Measurements from ENCODE around the gene SH3BGRL3. TPM values are rescaled to one million over a fixed set of nuclear protein-coding genes. Genes with fewer than 3 reads are reported as not detected.

Gene SH3BGRL3
- polyA plus RNA-seq, 2 of the 4 experiments (the other 2 are of a cell fraction) = 38.7 to 78.6 TPM

DNA sequence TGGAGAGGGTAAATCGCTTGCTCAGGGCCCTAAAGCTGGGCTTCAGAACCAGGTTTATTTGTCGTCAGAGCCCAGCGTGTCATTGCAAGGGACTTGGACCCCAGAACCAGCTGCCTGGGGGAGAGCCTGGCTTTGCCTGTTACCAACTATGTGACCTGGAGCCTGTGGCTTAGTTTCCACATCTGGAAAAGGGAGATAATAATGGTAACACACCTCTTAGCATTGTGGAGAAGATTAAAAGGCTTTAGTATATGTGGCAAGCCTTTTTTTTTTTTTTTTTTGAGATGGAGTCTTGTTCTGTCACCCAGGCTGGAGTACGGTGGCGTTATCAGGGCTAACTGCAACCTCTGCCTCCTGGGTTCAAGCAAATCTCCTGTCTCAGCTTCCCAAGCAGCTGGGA is 50.4 kb downstream of the SH3BGRL3 start:
- POLR2A ChIA-PET = no interaction called here

More for the DNA sequence above, 50.4 kb downstream of the SH3BGRL3 start:
- peaks cover 6% of the 10 kb centered on the region; the same call in 2 of the 3 replicates for H3K4me1 ChIP-seq
- ATAC-seq = no peak
- no peak overlapping the region for H3K27ac ChIP-seq
- DNase-seq (ENCODE audit: low read depth in 1 of 2, low spot score in 1 of 2) = no peak
- H3K4me2 ChIP-seq = no peak overlapping the region
- TF ChIP-seq BHLHE40 (IDR thresholded peaks at IDR 0.05; ENCODE audit: low read depth, low read length) = no peak
- TF ChIP-seq, protein P1, sequence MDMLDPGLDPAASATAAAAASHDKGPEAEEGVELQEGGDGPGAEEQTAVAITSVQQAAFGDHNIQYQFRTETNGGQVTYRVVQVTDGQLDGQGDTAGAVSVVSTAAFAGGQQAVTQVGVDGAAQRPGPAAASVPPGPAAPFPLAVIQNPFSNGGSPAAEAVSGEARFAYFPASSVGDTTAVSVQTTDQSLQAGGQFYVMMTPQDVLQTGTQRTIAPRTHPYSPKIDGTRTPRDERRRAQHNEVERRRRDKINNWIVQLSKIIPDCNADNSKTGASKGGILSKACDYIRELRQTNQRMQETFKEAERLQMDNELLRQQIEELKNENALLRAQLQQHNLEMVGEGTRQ (IDR thresholded peaks at IDR 0.05) = no peak
- no peak for TF ChIP-seq ESRRA (IDR thresholded peaks at IDR 0.05; ENCODE audit: borderline replicate concordance, low read length)
- no peak for TF ChIP-seq MYC (IDR thresholded peaks at IDR 0.05; ENCODE audit: borderline replicate concordance, low read length)
- no peak for TF ChIP-seq FOSB (CRISPR knock-in tag; IDR thresholded peaks at IDR 0.05)
- TF ChIP-seq FOXS1 (CRISPR knock-in tag; IDR thresholded peaks at IDR 0.05) = no peak
- TF ChIP-seq GATA3 (IDR thresholded peaks at IDR 0.05; ENCODE audit: borderline replicate concordance) = no peak
- no peak for TF ChIP-seq EHF (CRISPR knock-in tag; IDR thresholded peaks at IDR 0.05)
- TF ChIP-seq ELK1 (IDR thresholded peaks at IDR 0.05; ENCODE audit: low read depth, low read length) = no peak
- TF ChIP-seq TFCP2L1 (CRISPR knock-in tag; IDR thresholded peaks at IDR 0.05) = no peak
- TF ChIP-seq RAD21 (conservative IDR thresholded peaks at IDR 0.05 in 1 of 2, IDR thresholded peaks at IDR 0.05 in 1 of 2) = no peak
- no peak for TF ChIP-seq JUNB (IDR thresholded peaks at IDR 0.05)
- no peak for TF ChIP-seq CBX8 (IDR thresholded peaks at IDR 0.05)
- TF ChIP-seq ZNF302 (CRISPR knock-in tag; IDR thresholded peaks at IDR 0.05) = no peak
- no peak overlapping the region for H3K4me3 ChIP-seq
- no peak for FAIRE-seq
- 87% methylated on average over 5 of the region's 5 CpGs for WGBS (ENCODE audit: missing lambda C conversion rate)
- CTCF ChIA-PET = interaction anchor here (1.0 to 5.2 kb wide), 3 partner anchors 9 to 55 kb away, joined by 4 to 33 read pairs (median 6); no protein-coding TSS in a partner anchor
- H3K9me3 ChIP-seq = no peaks in the 10 kb centered on the region

Other genes starting within 250 kb of the SH3BGRL3 start
- gene SLC30A2, start 234.0 kb upstream of the SH3BGRL3 start, polyA plus RNA-seq (2011; rRNA removed) = not detected in 2 replicates
- not detected in 3 replicates for gene SLC30A2, start 234.0 kb upstream of the SH3BGRL3 start, polyA plus RNA-seq (2017; fragmentation: RNase III; extraction: RNeasy Plus Mini Kit Qiagen cat#74134 plus additional on column Dnase treatment)
- not detected in 2 replicates for gene TRIM63, start 212.5 kb upstream of the SH3BGRL3 start, polyA plus RNA-seq (2011; rRNA removed)
- not detected in 3 replicates for gene TRIM63, start 212.5 kb upstream of the SH3BGRL3 start, polyA plus RNA-seq (2017; fragmentation: RNase III; extraction: RNeasy Plus Mini Kit Qiagen cat#74134 plus additional on column Dnase treatment)
- 4.3 and 5.6 TPM in 2 replicates for gene PDIK1L, start 168.3 kb upstream of the SH3BGRL3 start, polyA plus RNA-seq (2011; rRNA removed)
- 1.8 to 2.3 TPM (median 2.0 TPM) in 3 replicates for gene PDIK1L, start 168.3 kb upstream of the SH3BGRL3 start, polyA plus RNA-seq (2017; fragmentation: RNase III; extraction: RNeasy Plus Mini Kit Qiagen cat#74134 plus additional on column Dnase treatment)
- gene FAM110D, start 121.0 kb upstream of the SH3BGRL3 start, polyA plus RNA-seq (2011; rRNA removed) = 0.03 and 0.04 TPM in 2 replicates
- gene FAM110D, start 121.0 kb upstream of the SH3BGRL3 start, polyA plus RNA-seq (2017; fragmentation: RNase III; extraction: RNeasy Plus Mini Kit Qiagen cat#74134 plus additional on column Dnase treatment) = 0.04 to 0.05 TPM (median 0.04 TPM) in 3 replicates
- gene C1orf232, start 111.1 kb upstream of the SH3BGRL3 start, polyA plus RNA-seq (2011; rRNA removed) = not detected in 2 replicates
- not detected in 3 replicates for gene C1orf232, start 111.1 kb upstream of the SH3BGRL3 start, polyA plus RNA-seq (2017; fragmentation: RNase III; extraction: RNeasy Plus Mini Kit Qiagen cat#74134 plus additional on column Dnase treatment)
- 25.6 and 27.2 TPM in 2 replicates for gene ZNF593, start 110.2 kb upstream of the SH3BGRL3 start, polyA plus RNA-seq (2011; rRNA removed)
- 40.5 to 45.4 TPM (median 43.7 TPM) in 3 replicates for gene ZNF593, start 110.2 kb upstream of the SH3BGRL3 start, polyA plus RNA-seq (2017; fragmentation: RNase III; extraction: RNeasy Plus Mini Kit Qiagen cat#74134 plus additional on column Dnase treatment)
- not detected in 2 replicates for gene ZNF593OS, start 108.3 kb upstream of the SH3BGRL3 start, polyA plus RNA-seq (2011; rRNA removed)
- not detected in 3 replicates for gene ZNF593OS, start 108.3 kb upstream of the SH3BGRL3 start, polyA plus RNA-seq (2017; fragmentation: RNase III; extraction: RNeasy Plus Mini Kit Qiagen cat#74134 plus additional on column Dnase treatment)
- 0.32 and 0.60 TPM in 2 replicates for gene CNKSR1, start 102.6 kb upstream of the SH3BGRL3 start, polyA plus RNA-seq (2011; rRNA removed)
- 0.17 to 0.84 TPM (median 0.34 TPM) in 3 replicates for gene CNKSR1, start 102.6 kb upstream of the SH3BGRL3 start, polyA plus RNA-seq (2017; fragmentation: RNase III; extraction: RNeasy Plus Mini Kit Qiagen cat#74134 plus additional on column Dnase treatment)
- gene CATSPER4, start 89.5 kb upstream of the SH3BGRL3 start, polyA plus RNA-seq (2011; rRNA removed) = not detected in 2 replicates
- not detected in 3 replicates for gene CATSPER4, start 89.5 kb upstream of the SH3BGRL3 start, polyA plus RNA-seq (2017; fragmentation: RNase III; extraction: RNeasy Plus Mini Kit Qiagen cat#74134 plus additional on column Dnase treatment)
- gene CEP85, start 45.9 kb upstream of the SH3BGRL3 start, polyA plus RNA-seq (2011; rRNA removed) = 21.1 and 25.6 TPM in 2 replicates
- gene CEP85, start 45.9 kb upstream of the SH3BGRL3 start, polyA plus RNA-seq (2017; fragmentation: RNase III; extraction: RNeasy Plus Mini Kit Qiagen cat#74134 plus additional on column Dnase treatment) = 13.0 to 13.6 TPM (median 13.5 TPM) in 3 replicates
- gene UBXN11, start 26.6 kb downstream of the SH3BGRL3 start, polyA plus RNA-seq (2011; rRNA removed) = 6.8 and 7.6 TPM in 2 replicates
- gene UBXN11, start 26.6 kb downstream of the SH3BGRL3 start, polyA plus RNA-seq (2017; fragmentation: RNase III; extraction: RNeasy Plus Mini Kit Qiagen cat#74134 plus additional on column Dnase treatment) = 10.6 to 12.7 TPM (median 10.8 TPM) in 3 replicates
- not detected in 2 replicates for gene CD52, start 37.9 kb downstream of the SH3BGRL3 start, polyA plus RNA-seq (2011; rRNA removed)
- gene CD52, start 37.9 kb downstream of the SH3BGRL3 start, polyA plus RNA-seq (2017; fragmentation: RNase III; extraction: RNeasy Plus Mini Kit Qiagen cat#74134 plus additional on column Dnase treatment) = not detected in 3 replicates
- 0.67 and 1.1 TPM in 2 replicates for gene CRYBG2, start 74.0 kb downstream of the SH3BGRL3 start, polyA plus RNA-seq (2011; rRNA removed)
- 2.3 to 2.7 TPM (median 2.4 TPM) in 3 replicates for gene CRYBG2, start 74.0 kb downstream of the SH3BGRL3 start, polyA plus RNA-seq (2017; fragmentation: RNase III; extraction: RNeasy Plus Mini Kit Qiagen cat#74134 plus additional on column Dnase treatment)
- gene ZNF683, start 92.7 kb downstream of the SH3BGRL3 start, polyA plus RNA-seq (2011; rRNA removed) = not detected in 2 replicates
- gene ZNF683, start 92.7 kb downstream of the SH3BGRL3 start, polyA plus RNA-seq (2017; fragmentation: RNase III; extraction: RNeasy Plus Mini Kit Qiagen cat#74134 plus additional on column Dnase treatment) = not detected in 3 replicates
- gene LIN28A, start 130.7 kb downstream of the SH3BGRL3 start, polyA plus RNA-seq (2011; rRNA removed) = 0.03 and 0.04 TPM in 2 replicates
- gene LIN28A, start 130.7 kb downstream of the SH3BGRL3 start, polyA plus RNA-seq (2017; fragmentation: RNase III; extraction: RNeasy Plus Mini Kit Qiagen cat#74134 plus additional on column Dnase treatment) = 0.03 TPM in 1 of 3 replicates, not detected in the others
- 20.4 and 26.0 TPM in 2 replicates for gene DHDDS, start 152.2 kb downstream of the SH3BGRL3 start, polyA plus RNA-seq (2011; rRNA removed)
- gene DHDDS, start 152.2 kb downstream of the SH3BGRL3 start, polyA plus RNA-seq (2017; fragmentation: RNase III; extraction: RNeasy Plus Mini Kit Qiagen cat#74134 plus additional on column Dnase treatment) = 26.9 to 27.8 TPM (median 27.3 TPM) in 3 replicates
- 146 and 181 TPM in 2 replicates for gene HMGN2, start 192.4 kb downstream of the SH3BGRL3 start, polyA plus RNA-seq (2011; rRNA removed)
- gene HMGN2, start 192.4 kb downstream of the SH3BGRL3 start, polyA plus RNA-seq (2017; fragmentation: RNase III; extraction: RNeasy Plus Mini Kit Qiagen cat#74134 plus additional on column Dnase treatment) = 290 to 380 TPM (median 310 TPM) in 3 replicates
- 9.8 and 11.8 TPM in 2 replicates for gene RPS6KA1, start 249.7 kb downstream of the SH3BGRL3 start, polyA plus RNA-seq (2011; rRNA removed)
- 12.4 to 14.1 TPM (median 12.7 TPM) in 3 replicates for gene RPS6KA1, start 249.7 kb downstream of the SH3BGRL3 start, polyA plus RNA-seq (2017; fragmentation: RNase III; extraction: RNeasy Plus Mini Kit Qiagen cat#74134 plus additional on column Dnase treatment)

Measured in A549 (cell line).